DOHH2 (cell line): ENCODE data around the gene GLYR1.

Experiments
- H3F3A ChIP-seq: fragments of 200-600 bp; sonication (generic), shearing (Covaris generic); 2 replicates; pipeline ENCODE4 v1.6.0; 2016; ENCODE audit warnings: antibody characterized with exemption, mild to moderate bottlenecking; ENCODE audit not compliant: control insufficient read depth, insufficient read depth
- H3K27ac ChIP-seq: fragments of 200-600 bp; sonication (generic); 2 replicates; pipeline ENCODE4 v1.5.1; 2014; ENCODE audit warnings: low read depth, mild to moderate bottlenecking, low read length, moderate library complexity
- H3K27me3 ChIP-seq: fragments of 200-600 bp; sonication (generic); 2 replicates; pipeline ENCODE4 v1.6.1; 2014; ENCODE audit warnings: mild to moderate bottlenecking, low read length, mixed read lengths; ENCODE audit not compliant: control insufficient read depth
- H3K36me3 ChIP-seq: fragments of 200-600 bp; sonication (generic); 2 replicates; pipeline ENCODE4 v1.6.1; 2014; ENCODE audit warnings: mild to moderate bottlenecking, low read length, moderate library complexity, mixed read lengths; ENCODE audit not compliant: control insufficient read depth
- H3K4me1 ChIP-seq: fragments of 200-600 bp; sonication (generic); 2 replicates; pipeline ENCODE4 v1.6.1; 2014; ENCODE audit warnings: mild to moderate bottlenecking, low read length, mixed read lengths; ENCODE audit not compliant: control insufficient read depth
- H3K4me2 ChIP-seq: fragments of 200-600 bp; sonication (generic); 2 replicates; pipeline ENCODE4 v1.6.0; 2014; ENCODE audit warnings: mild to moderate bottlenecking, low read length, moderate library complexity
- H3K4me3 ChIP-seq: fragments of 200-600 bp; sonication (generic); 2 replicates; pipeline ENCODE4 v1.5.1; 2014; ENCODE audit warnings: mild to moderate bottlenecking, low read length, mixed read lengths
- H3K79me2 ChIP-seq: fragments of 200-600 bp; sonication (generic); 2 replicates; pipeline ENCODE4 v1.6.1; 2014; ENCODE audit warnings: mild to moderate bottlenecking, low read length, mixed read lengths; ENCODE audit not compliant: control insufficient read depth
- H3K9me2 ChIP-seq: fragments of 200-600 bp; sonication (generic); replicated peaks from 2 replicates; pipeline ENCODE4 v1.6.1; 2014; ENCODE audit warnings: mild to moderate bottlenecking, low read length, mixed read lengths; ENCODE audit not compliant: control insufficient read depth
- H3K9me3 ChIP-seq: fragments of 200-600 bp; sonication (generic); 2 replicates; pipeline ENCODE4 v1.6.1; 2014; ENCODE audit warnings: antibody characterized with exemption, low read length, mixed read lengths; ENCODE audit not compliant: control insufficient read depth, insufficient read depth
- H4K20me1 ChIP-seq: fragments of 200-600 bp; sonication (generic); 2 replicates; pipeline ENCODE4 v1.6.0; 2014; ENCODE audit warnings: low read depth, mild to moderate bottlenecking, antibody characterized with exemption, low read length, moderate library complexity; ENCODE audit not compliant: control insufficient read depth, insufficient read depth
- EZH2phosphoT487 ChIP-seq: fragments of 200-600 bp; sonication (generic); IDR thresholded peaks from 2 replicates; pipeline ENCODE4 v1.6.1; 2017; ENCODE audit warnings: borderline replicate concordance, mild to moderate bottlenecking, antibody characterized with exemption, low read length, moderate library complexity, mixed read lengths
- TF ChIP-seq, protein P1 (sequence below): fragments of 200-600 bp; sonication (generic); IDR thresholded peaks from one replicate; pipeline ENCODE4 v1.5.1; 2014; ENCODE audit warnings: antibody characterized with exemption, mild to moderate bottlenecking, low read depth, low read length; ENCODE audit not compliant: poor library complexity, severe bottlenecking

The GLYR1 gene

DNA sequence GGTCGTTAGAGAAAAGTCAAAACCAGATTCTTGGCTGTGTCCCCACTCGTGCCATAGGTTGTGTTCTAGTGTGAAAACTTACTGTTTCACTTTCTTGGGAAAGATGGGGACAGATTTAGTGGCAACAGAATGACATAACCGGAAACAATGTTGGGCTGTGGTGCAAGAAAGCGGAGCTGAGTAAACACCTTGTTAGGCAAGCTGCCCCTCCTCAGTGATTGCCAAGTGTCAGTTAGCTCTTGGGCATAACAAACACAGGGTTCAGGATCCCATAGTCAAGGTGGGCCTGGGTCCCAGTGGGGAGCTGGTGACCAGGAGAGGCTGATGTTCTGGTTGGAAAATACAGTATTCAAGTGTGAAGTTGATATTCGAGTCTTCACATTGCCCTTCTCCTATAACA, 15.6 kb upstream of the GLYR1 start:
- H4K20me1 ChIP-seq, result peaks cover 4% of the 10 kb centered on the region; the same call in 1 of the 2 replicates
- peaks cover 69% of the 10 kb centered on the region for H3K36me3 ChIP-seq
- no peaks in the 10 kb centered on the region for H3K27me3 ChIP-seq
- no peak overlapping the region for H3K4me2 ChIP-seq
- H3K4me1 ChIP-seq, result no peaks in the 10 kb centered on the region
- TF ChIP-seq, protein P1, sequence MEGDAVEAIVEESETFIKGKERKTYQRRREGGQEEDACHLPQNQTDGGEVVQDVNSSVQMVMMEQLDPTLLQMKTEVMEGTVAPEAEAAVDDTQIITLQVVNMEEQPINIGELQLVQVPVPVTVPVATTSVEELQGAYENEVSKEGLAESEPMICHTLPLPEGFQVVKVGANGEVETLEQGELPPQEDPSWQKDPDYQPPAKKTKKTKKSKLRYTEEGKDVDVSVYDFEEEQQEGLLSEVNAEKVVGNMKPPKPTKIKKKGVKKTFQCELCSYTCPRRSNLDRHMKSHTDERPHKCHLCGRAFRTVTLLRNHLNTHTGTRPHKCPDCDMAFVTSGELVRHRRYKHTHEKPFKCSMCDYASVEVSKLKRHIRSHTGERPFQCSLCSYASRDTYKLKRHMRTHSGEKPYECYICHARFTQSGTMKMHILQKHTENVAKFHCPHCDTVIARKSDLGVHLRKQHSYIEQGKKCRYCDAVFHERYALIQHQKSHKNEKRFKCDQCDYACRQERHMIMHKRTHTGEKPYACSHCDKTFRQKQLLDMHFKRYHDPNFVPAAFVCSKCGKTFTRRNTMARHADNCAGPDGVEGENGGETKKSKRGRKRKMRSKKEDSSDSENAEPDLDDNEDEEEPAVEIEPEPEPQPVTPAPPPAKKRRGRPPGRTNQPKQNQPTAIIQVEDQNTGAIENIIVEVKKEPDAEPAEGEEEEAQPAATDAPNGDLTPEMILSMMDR, result no peak
- TF ChIP-seq EZH2phosphoT487, result no peak
- no peak overlapping the region for H3K4me3 ChIP-seq
- no peaks in the 10 kb centered on the region for H3K9me3 ChIP-seq
- H3K79me2 ChIP-seq, result peaks cover 74% of the 10 kb centered on the region
- no peak overlapping the region for H3K27ac ChIP-seq
- no peaks in the 10 kb centered on the region for H3K9me2 ChIP-seq
- no peaks in the 10 kb centered on the region for H3F3A ChIP-seq

- H3K27me3 ChIP-seq, result no peaks in the 10 kb centered on the region
- H3K79me2 ChIP-seq, result peaks cover 63% of the 10 kb centered on the region
- H3K9me3 ChIP-seq, result no peaks in the 10 kb centered on the region
- TF ChIP-seq EZH2phosphoT487, result no peak
- TF ChIP-seq, protein P1, result no peak
- H3K9me2 ChIP-seq, result no peaks in the 10 kb centered on the region
- no peak overlapping the region for H3K4me3 ChIP-seq
- H3F3A ChIP-seq, result no peaks in the 10 kb centered on the region
- H3K4me2 ChIP-seq, result no peak overlapping the region
- peaks cover 83% of the 10 kb centered on the region for H3K36me3 ChIP-seq
- no peak overlapping the region for H3K27ac ChIP-seq
- H3K4me1 ChIP-seq, result no peaks in the 10 kb centered on the region
- H4K20me1 ChIP-seq, result peaks cover 4% of the 10 kb centered on the region; the same call in 1 of the 2 replicates
Observed at GRCh38 chr16:4860727-4861342, 13.7 kb upstream of the GLYR1 start.

- H3K9me3 ChIP-seq, result no peaks in the 10 kb centered on the region
- no peaks in the 10 kb centered on the region for H3F3A ChIP-seq
- peaks cover 91% of the 10 kb centered on the region for H3K36me3 ChIP-seq
- peaks cover 59% of the 10 kb centered on the region for H3K79me2 ChIP-seq
- no peaks in the 10 kb centered on the region for H3K9me2 ChIP-seq
- no peak overlapping the region for H3K4me2 ChIP-seq
- H3K4me3 ChIP-seq, result no peak overlapping the region
- no peaks in the 10 kb centered on the region for H3K27me3 ChIP-seq
- no peak for TF ChIP-seq EZH2phosphoT487
- TF ChIP-seq, protein P1, result no peak
- H3K4me1 ChIP-seq, result no peaks in the 10 kb centered on the region
- no peak overlapping the region for H3K27ac ChIP-seq
- H4K20me1 ChIP-seq, result peaks cover 4% of the 10 kb centered on the region; the same call in 1 of the 2 replicates
Observed at GRCh38 chr16:4859900-4860255, 12.8 kb upstream of the GLYR1 start.
